Esophagus muscularis mucosa (tissue), 4 donors: ENCODE results near the gene NRG2. TPM values are rescaled to one million over a fixed set of nuclear protein-coding genes. Genes with fewer than 3 reads are reported as not detected.

Experiments used
- DNase-seq: peaks from one replicate; pipeline ENCODE4 v3.0.0-alpha.2; 2017; ENCODE audit errors: extremely low spot score
- H3K27ac ChIP-seq, 4 donors: fragments of 200-600 bp; sonication (generic); replicated peaks in 1 of 4; 1 replicate in 3 of 4; 2 replicates in 1 of 4; pipeline ENCODE4 v1.5.1; 2016 to 2019; ENCODE audit warnings: mild to moderate bottlenecking in 1 of 4
- H3K27me3 ChIP-seq, 4 donors: fragments of 200-600 bp; sonication (generic); one replicate each; pipeline versions ENCODE4 v1.5.1 to v1.6.0; 2016 to 2019
- H3K36me3 ChIP-seq, 4 donors: fragments of 200-600 bp; sonication (generic); one replicate each; pipeline ENCODE4 v1.5.1; 2016 to 2019
- H3K4me1 ChIP-seq, 4 donors: fragments of 200-600 bp; sonication (generic); one replicate each; pipeline ENCODE4 v1.5.1; 2016 to 2019
- H3K4me3 ChIP-seq, 4 donors: fragments of 200-600 bp; sonication (generic); 1 replicate in 2 of 4; 2 replicates in 2 of 4; pipeline ENCODE4 v1.5.1; 2016 to 2019; ENCODE audit warnings: mild to moderate bottlenecking in 4 of 4, moderate library complexity in 1 of 4
- H3K9me3 ChIP-seq, 4 donors: fragments of 200-600 bp; sonication (generic); 1 replicate in 3 of 4; 2 replicates in 1 of 4; pipeline ENCODE4 v1.5.1; 2016 to 2019
- CTCF ChIP-seq, 3 experiments: fragments of 200-600 bp in 2 of 3; fragments of 450-650 bp in 1 of 3; sonication (generic) in 2 of 3; IDR thresholded peaks; one replicate each; pipeline ENCODE4 v1.5.1; 2017 to 2019; ENCODE audit warnings: antibody characterized with exemption in 3 of 3, mild to moderate bottlenecking in 2 of 3, moderate library complexity in 1 of 3
- EP300 ChIP-seq: sonication (generic); formaldehyde crosslinking; IDR thresholded peaks from one replicate; pipeline ENCODE4 v1.6.1; 2017; ENCODE audit warnings: antibody characterized with exemption
- POLR2A ChIP-seq: fragments of 450-650 bp; IDR thresholded peaks from one replicate; pipeline ENCODE4 v1.6.1; 2017; ENCODE audit warnings: antibody characterized with exemption, moderate library complexity, mild to moderate bottlenecking, low read depth
- POLR2AphosphoS5 ChIP-seq, 2 donors: sonication (generic); formaldehyde crosslinking; IDR thresholded peaks; one replicate each; pipeline ENCODE4 v1.6.1; 2017; ENCODE audit warnings: antibody characterized with exemption in 2 of 2
- WGBS: methylation state at CpG from one replicate; pipeline ENCODE4 v1.1.5; 2018; 5-methylcytosine and 5-hydroxymethylcytosine counted together
- intact Hi-C: fragments of 100-400 bp; cut with DNase I; formaldehyde crosslinking; loops from one replicate; pipeline ENCODE4 v1.15.1; 2023
- total RNA-seq, 4 donors: library from RNA; depleted of rRNA; stranded (reverse); fragments of >200 nt; gene quantifications; one replicate each; pipeline versions ENCODE4 v1.1.0 to v1.2.1, GENCODE V29; 2016

Gene NRG2
- total RNA-seq, 4 donors from 2014 or later = 2.8 to 5.0 (median 4.1) TPM

GRCh38 chr5:139842321-139842720 is 200.8 kb downstream of the NRG2 start:
- H3K36me3 ChIP-seq = no peaks in the 10 kb centered on the region
- WGBS = 97% methylated on average over 7 of the region's 7 CpGs
- H3K4me3 ChIP-seq = no peak overlapping the region
- H3K27me3 ChIP-seq = peaks cover 0 to 9% (median 0%) of the 10 kb centered on the region in 4 donors
- no peaks in the 10 kb centered on the region for H3K9me3 ChIP-seq
- peaks cover 3 to 6% (median 4%) of the 10 kb centered on the region in 4 donors for H3K4me1 ChIP-seq
- intact Hi-C loops = no loop called here
- no peak for DNase-seq
- H3K27ac ChIP-seq = no peak overlapping the region
- no peak for TF ChIP-seq CTCF (IDR thresholded peaks at IDR 0.05)
- no peak for TF ChIP-seq POLR2A
- no peak for TF ChIP-seq EP300
- TF ChIP-seq POLR2AphosphoS5 (IDR thresholded peaks at IDR 0.05) = no peak

- intact Hi-C loops = no loop called here
- Histone ChIP-seq H3K4me3 (no peak overlapping the region), H3K4me1 (no peaks in the 10 kb centered on the region), H3K27me3 (peaks cover 0 to 9% (median 0%) of the 10 kb centered on the region in 4 donors), H3K36me3 (no peaks in the 10 kb centered on the region), H3K9me3 (no peaks in the 10 kb centered on the region), H3K27ac (no peak overlapping the region)
- DNase-seq = no peak
- 76% methylated on average over 4 of the region's 4 CpGs for WGBS
- TF ChIP-seq EP300 = no peak
- no peak for TF ChIP-seq CTCF (IDR thresholded peaks at IDR 0.05)
- TF ChIP-seq POLR2AphosphoS5 (IDR thresholded peaks at IDR 0.05) = no peak
- TF ChIP-seq POLR2A = no peak
These were observed 201.6 kb downstream of the NRG2 start for GRCh38 chr5:139841549-139841948.

GRCh38 chr5:139839918-139840317 is 203.2 kb downstream of the NRG2 start:
- WGBS = 85% methylated on average over 8 of the region's 8 CpGs
- no peak for TF ChIP-seq CTCF (IDR thresholded peaks at IDR 0.05)
- no peak for TF ChIP-seq EP300
- TF ChIP-seq POLR2A = no peak
- no peak for TF ChIP-seq POLR2AphosphoS5 (IDR thresholded peaks at IDR 0.05)
- H3K27me3 ChIP-seq = peaks cover 0 to 22% (median 0%) of the 10 kb centered on the region in 4 donors
- DNase-seq = no peak
- intact Hi-C loops = no loop called here
- no peak overlapping the region for H3K4me3 ChIP-seq
- no peaks in the 10 kb centered on the region for H3K9me3 ChIP-seq
- H3K27ac ChIP-seq = no peak overlapping the region
- no peaks in the 10 kb centered on the region for H3K4me1 ChIP-seq
- no peaks in the 10 kb centered on the region for H3K36me3 ChIP-seq

GRCh38 chr5:139839232-139839815 is 203.8 kb downstream of the NRG2 start:
- no peak for TF ChIP-seq POLR2A
- TF ChIP-seq CTCF (IDR thresholded peaks at IDR 0.05) = no peak
- TF ChIP-seq POLR2AphosphoS5 (IDR thresholded peaks at IDR 0.05) = no peak
- TF ChIP-seq EP300 = no peak
- Histone ChIP-seq H3K4me1 (no peaks in the 10 kb centered on the region), H3K9me3 (no peaks in the 10 kb centered on the region), H3K36me3 (no peaks in the 10 kb centered on the region), H3K27me3 (peaks cover 0 to 25% (median 0%) of the 10 kb centered on the region in 4 donors), H3K4me3 (no peak overlapping the region), H3K27ac (no peak overlapping the region)
- intact Hi-C loops = no loop called here
- DNase-seq = no peak
- 93% methylated on average over 14 of the region's 16 CpGs for WGBS
